ENCODE measurements around the gene ATXN7L1. TPM values are rescaled to one million over a fixed set of nuclear protein-coding genes. Genes with fewer than 3 reads are reported as not detected.

ATXN7L1 gene
- total RNA-seq, 2 experiments from 2014 or later: 15.2 to 17.0 TPM

DNA sequence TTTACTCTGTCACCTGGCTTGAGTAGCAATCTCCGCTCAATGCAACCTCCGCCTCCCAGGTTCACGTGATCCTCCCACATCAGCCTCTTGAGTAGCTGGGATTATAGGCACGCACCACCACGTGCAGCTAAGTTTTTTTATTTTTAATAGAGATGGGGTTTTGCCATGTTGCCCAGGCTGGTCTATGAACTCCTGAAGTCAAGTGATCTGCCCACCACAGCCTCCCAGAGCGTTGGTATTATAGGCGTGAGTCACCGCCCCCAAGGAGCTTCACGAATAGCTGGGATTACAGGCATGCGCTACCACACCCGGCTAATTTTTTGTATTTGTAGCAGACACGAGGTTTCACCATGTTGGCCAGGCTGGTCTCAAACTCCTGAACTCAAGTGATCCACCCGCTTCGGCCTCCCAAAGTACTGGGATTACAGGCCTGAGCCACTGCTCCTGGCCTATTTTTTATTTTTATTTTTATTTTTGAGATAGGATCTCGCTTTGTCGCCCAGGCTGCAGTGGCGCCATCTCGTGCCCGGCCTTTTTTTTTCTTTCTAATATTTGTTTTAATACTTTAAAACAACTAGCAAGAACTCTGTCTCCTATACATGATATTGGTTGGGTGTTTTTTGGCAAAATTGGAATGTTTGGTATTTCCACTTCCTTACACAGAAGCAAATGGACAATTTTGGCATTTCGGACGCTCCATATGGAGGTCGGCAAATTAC is 296.2 kb downstream of the ATXN7L1 start:
- peaks cover 4% of the 10 kb centered on the region for H3K36me3 Mint-ChIP-seq
- no peak overlapping the region for H3K4me3 Mint-ChIP-seq
- H3K27ac Mint-ChIP-seq: no peak overlapping the region
- POLR2A ChIA-PET: no interaction called here
- peaks cover 4% of the 10 kb centered on the region for H3K9me3 Mint-ChIP-seq
- H3K27me3 Mint-ChIP-seq: no peaks in the 10 kb centered on the region
- no peak for ATAC-seq (ENCODE audit: low read depth)
- DNase-seq: no peak
- H3K4me1 Mint-ChIP-seq: peaks cover 1% of the 10 kb centered on the region

DNA sequence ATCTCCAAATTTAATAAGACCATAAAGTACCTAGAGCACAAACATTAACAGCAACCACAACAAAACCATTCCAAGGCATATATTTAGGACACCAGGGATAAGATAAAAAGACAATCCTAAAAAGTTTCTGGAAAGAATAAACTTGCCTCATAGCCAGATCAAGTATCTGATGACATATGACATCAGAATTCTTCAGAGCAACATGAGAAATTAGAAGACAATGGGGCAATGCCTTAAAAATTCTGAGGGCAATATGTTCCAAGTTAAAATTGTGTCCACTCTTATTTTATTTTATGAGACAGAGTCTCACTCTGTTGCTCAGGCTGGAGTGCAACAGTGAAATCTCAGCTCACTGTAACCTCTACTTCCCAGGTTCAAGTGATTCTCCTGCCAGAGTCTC is 297.9 kb downstream of the ATXN7L1 start:
- POLR2A ChIA-PET: no interaction called here
- Mint-ChIP-seq H3K27ac (no peak overlapping the region), H3K36me3 (no peaks in the 10 kb centered on the region), H3K4me1 (peaks cover 1% of the 10 kb centered on the region), H3K4me3 (no peak overlapping the region), H3K27me3 (no peaks in the 10 kb centered on the region), H3K9me3 (peaks cover 4% of the 10 kb centered on the region)
- DNase-seq (no peak), ATAC-seq (ENCODE audit: low read depth) (no peak)

DNA sequence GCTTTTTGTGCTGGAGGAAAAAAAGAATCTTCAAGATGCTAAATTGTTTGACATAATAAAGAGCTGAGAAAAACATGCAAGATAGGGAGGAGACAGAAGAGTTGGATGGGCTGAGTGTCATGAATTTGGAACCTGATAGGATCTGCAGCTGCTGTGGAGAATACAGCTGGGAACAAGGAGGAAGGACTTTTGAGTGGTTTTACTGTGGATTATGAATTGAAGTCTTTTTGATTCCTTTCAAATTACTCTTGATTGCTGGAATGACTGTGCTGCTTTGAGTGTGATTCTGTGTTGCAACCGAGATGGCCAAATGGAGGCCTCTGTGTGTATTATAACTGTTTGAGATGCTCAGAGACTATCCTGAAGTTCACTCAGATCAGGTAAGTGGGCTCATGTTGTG is 299.1 kb downstream of the ATXN7L1 start:
- no peaks in the 10 kb centered on the region for H3K27me3 Mint-ChIP-seq
- DNase-seq: no peak
- POLR2A ChIA-PET: no interaction called here
- no peak overlapping the region for H3K27ac Mint-ChIP-seq
- no peak overlapping the region for H3K4me3 Mint-ChIP-seq
- peaks cover 2% of the 10 kb centered on the region for H3K9me3 Mint-ChIP-seq
- H3K4me1 Mint-ChIP-seq: peaks cover 1% of the 10 kb centered on the region
- H3K36me3 Mint-ChIP-seq: peaks cover 3% of the 10 kb centered on the region
- no peak for ATAC-seq (ENCODE audit: low read depth)

DNA sequence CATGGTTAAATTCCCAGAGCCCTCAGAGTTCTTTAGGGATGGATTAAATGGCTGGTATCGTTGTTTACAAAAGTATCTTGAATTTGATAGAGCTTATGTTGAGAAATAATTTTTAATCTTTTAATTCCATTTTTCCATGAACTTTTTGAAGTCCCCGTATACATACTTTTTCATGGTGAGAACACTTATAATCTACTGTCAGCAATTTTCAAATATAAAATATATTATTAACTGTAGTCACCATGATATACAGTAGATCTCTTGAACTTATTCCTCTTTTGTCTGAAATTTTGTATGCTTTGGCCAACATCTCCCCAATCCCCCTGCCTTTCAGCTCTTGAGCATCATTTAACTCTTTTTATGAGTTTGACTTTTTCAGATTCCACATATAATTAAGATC is 304.5 kb downstream of the ATXN7L1 start:
- Mint-ChIP-seq H3K36me3 (peaks cover 15% of the 10 kb centered on the region), H3K27me3 (no peaks in the 10 kb centered on the region), H3K9me3 (peaks cover 2% of the 10 kb centered on the region), H3K4me3 (no peak overlapping the region), H3K27ac (no peak overlapping the region), H3K4me1 (no peaks in the 10 kb centered on the region)
- POLR2A ChIA-PET: no interaction called here
- no peak for DNase-seq
- ATAC-seq (ENCODE audit: low read depth): no peak

DNA sequence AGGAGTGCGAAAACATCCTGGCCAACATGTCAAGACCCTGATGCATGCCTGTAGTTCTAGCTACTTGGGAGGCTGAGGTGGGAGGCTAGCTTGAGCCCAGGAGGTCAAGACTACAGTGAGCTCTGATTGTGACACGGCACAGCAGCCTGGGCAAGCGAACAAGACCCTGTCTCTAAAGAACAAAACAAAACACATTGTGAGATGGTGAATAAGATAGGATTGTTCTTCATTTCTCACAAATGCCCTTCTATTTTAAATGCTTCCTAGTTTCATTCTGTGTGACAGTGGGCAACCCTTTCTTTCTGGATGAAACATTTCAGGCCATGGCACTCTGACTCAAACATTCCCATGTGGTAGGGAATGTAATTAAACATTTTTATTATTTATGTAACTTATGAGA is 308.6 kb downstream of the ATXN7L1 start:
- no peak for DNase-seq
- Mint-ChIP-seq H3K27ac (no peak overlapping the region), H3K4me3 (no peak overlapping the region), H3K4me1 (no peaks in the 10 kb centered on the region), H3K36me3 (peaks cover 31% of the 10 kb centered on the region), H3K9me3 (no peaks in the 10 kb centered on the region), H3K27me3 (no peaks in the 10 kb centered on the region)
- POLR2A ChIA-PET: no interaction called here
- no peak for ATAC-seq (ENCODE audit: low read depth)

DNA sequence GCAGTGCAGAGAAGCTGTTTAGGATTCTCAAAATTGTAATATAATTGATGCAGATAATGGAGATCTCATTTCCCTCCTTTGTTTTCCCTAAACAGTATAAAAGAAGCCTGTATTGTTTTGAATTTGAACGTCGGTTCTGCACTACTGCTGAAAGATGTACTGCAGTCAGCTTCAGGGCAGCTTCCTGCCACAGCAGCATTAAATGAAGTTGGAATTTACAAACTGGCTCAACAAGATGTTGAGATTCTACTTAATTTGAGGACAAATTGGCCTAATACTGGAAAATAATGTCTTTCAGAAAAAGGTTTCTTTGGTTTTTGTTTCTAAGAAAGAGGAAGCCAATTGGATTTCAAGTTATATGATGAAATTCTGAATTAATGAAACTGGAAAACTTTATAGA is 309.4 kb downstream of the ATXN7L1 start:
- DNase-seq (no peak), ATAC-seq (ENCODE audit: low read depth) (no peak)
- H3K4me1 Mint-ChIP-seq: no peaks in the 10 kb centered on the region
- POLR2A ChIA-PET: no interaction called here
- H3K27me3 Mint-ChIP-seq: no peaks in the 10 kb centered on the region
- H3K36me3 Mint-ChIP-seq: peaks cover 36% of the 10 kb centered on the region
- H3K27ac Mint-ChIP-seq: no peak overlapping the region
- no peak overlapping the region for H3K4me3 Mint-ChIP-seq
- H3K9me3 Mint-ChIP-seq: no peaks in the 10 kb centered on the region

DNA sequence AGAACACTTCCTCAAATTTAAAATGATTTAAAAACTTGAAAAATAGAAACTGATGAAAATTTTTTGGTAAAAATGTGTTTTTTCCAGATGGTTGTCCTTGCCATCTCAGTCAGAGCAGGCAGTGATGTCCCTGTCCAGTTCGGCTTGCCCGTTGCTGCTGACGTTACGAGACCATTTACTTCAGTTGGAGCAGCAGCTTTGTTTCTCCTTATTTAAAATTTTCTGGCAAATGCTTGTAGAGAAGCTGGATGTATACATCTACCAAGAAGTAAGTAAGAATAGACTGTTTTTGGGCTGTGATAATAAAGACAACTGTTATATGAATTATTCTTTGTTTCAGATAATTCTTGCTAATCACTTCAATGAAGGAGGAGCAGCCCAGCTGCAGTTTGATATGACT is 311.2 kb downstream of the ATXN7L1 start:
- peaks cover 35% of the 10 kb centered on the region for H3K36me3 Mint-ChIP-seq
- no peaks in the 10 kb centered on the region for H3K4me1 Mint-ChIP-seq
- no peaks in the 10 kb centered on the region for H3K27me3 Mint-ChIP-seq
- H3K9me3 Mint-ChIP-seq: no peaks in the 10 kb centered on the region
- H3K4me3 Mint-ChIP-seq: no peak overlapping the region
- ATAC-seq (ENCODE audit: low read depth) (no peak), DNase-seq (no peak)
- POLR2A ChIA-PET: no interaction called here
- no peak overlapping the region for H3K27ac Mint-ChIP-seq

DNA sequence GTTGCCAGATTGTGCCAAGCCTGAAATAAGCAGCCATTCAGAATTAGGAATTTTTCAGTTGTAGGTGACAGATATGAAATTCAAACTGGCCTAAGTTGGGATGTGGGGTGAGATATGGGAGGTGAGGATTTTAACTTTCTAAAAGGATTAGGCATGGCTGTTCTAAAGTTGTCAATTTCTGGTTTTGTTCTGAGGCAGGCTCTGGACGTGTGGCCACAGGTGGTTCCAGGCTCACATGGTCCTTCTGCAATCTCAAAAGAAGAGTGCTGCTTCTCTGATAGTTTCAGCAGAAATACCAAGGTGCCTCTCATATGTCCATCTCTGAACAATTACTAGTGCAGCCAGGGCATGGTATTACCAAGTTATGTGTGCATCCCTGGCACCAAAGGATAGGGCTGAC is 316.5 kb downstream of the ATXN7L1 start:
- H3K36me3 Mint-ChIP-seq: peaks cover 30% of the 10 kb centered on the region
- ATAC-seq (ENCODE audit: low read depth) (no peak), DNase-seq (no peak)
- POLR2A ChIA-PET: no interaction called here
- H3K27me3 Mint-ChIP-seq: no peaks in the 10 kb centered on the region
- H3K4me1 Mint-ChIP-seq: no peaks in the 10 kb centered on the region
- no peak overlapping the region for H3K4me3 Mint-ChIP-seq
- H3K9me3 Mint-ChIP-seq: no peaks in the 10 kb centered on the region
- H3K27ac Mint-ChIP-seq: no peak overlapping the region

Other genes with a start within 250 kb of the ATXN7L1 start
- gene CDHR3, start 86.7 kb upstream of the ATXN7L1 start, total RNA-seq: 1 to 10 TPM; 5.1 to 6.7 TPM
- 10 to 100 TPM; 52.2 to 56.5 TPM for gene SYPL1, start 235.7 kb upstream of the ATXN7L1 start, total RNA-seq